Fibroblast of pulmonary artery (primary cell): ENCODE results near the gene TTLL11.

Experiments used
- DNase-seq: peaks from one replicate; pipeline ENCODE4 v3.0.0-alpha.2; 2010; ENCODE audit warnings: low read depth
- H3K4me3 ChIP-seq: replicated peaks from 2 replicates; pipeline ENCODE4 v1.5.1; 2011; ENCODE audit warnings: low read depth, mild to moderate bottlenecking, control low read depth, low read length, moderate library complexity
- CTCF ChIP-seq: IDR thresholded peaks from 2 replicates; pipeline ENCODE4 v1.5.1; 2011; ENCODE audit warnings: mild to moderate bottlenecking, control low read depth, low read length, inconsistent platforms; ENCODE audit errors: missing control alignments

The TTLL11 gene

GRCh38 chr9:121830441-121831140 is 262.5 kb downstream of the TTLL11 start:
- DNase-seq = no peak
- no peak overlapping the region for H3K4me3 ChIP-seq
- TF ChIP-seq CTCF = no peak

GRCh38 chr9:121827251-121827967 is 265.7 kb downstream of the TTLL11 start:
- no peak for DNase-seq
- TF ChIP-seq CTCF = no peak
- H3K4me3 ChIP-seq = no peak overlapping the region

- DNase-seq = no peak
- no peak for TF ChIP-seq CTCF
- no peak overlapping the region for H3K4me3 ChIP-seq
These were observed 266.4 kb downstream of the TTLL11 start for GRCh38 chr9:121826711-121827110.

- no peak for DNase-seq
- H3K4me3 ChIP-seq = no peak overlapping the region
- TF ChIP-seq CTCF = no peak
These were observed 267.9 kb downstream of the TTLL11 start for GRCh38 chr9:121825031-121825691.

- TF ChIP-seq CTCF = no peak
- DNase-seq = no peak
These were observed 268.5 kb downstream of the TTLL11 start for GRCh38 chr9:121824651-121825030.

GRCh38 chr9:121823451-121824169 is 269.5 kb downstream of the TTLL11 start:
- no peak for DNase-seq
- H3K4me3 ChIP-seq = no peak overlapping the region
- no peak for TF ChIP-seq CTCF

More at GRCh38 chr9:121824651-121825030, 268.5 kb downstream of the TTLL11 start:
- no peak overlapping the region for H3K4me3 ChIP-seq
